ENCODE results near the gene C1orf226. TPM values are rescaled to one million over a fixed set of nuclear protein-coding genes. Genes with fewer than 3 reads are reported as not detected.

C1orf226 gene
- polyA plus RNA-seq, 2 of the 4 experiments (the other 2 are of a cell fraction) = 0.32 to 0.37 TPM

- ATAC-seq (no peak), FAIRE-seq (no peak), DNase-seq (ENCODE audit: low read depth in 1 of 2, low spot score in 1 of 2) (no peak)
- Histone ChIP-seq H3K4me1 (peaks cover 10% of the 10 kb centered on the region; the same call in 1 of the 3 replicates), H3K9me3 (no peaks in the 10 kb centered on the region), H3K27ac (no peak overlapping the region), H3K4me2 (no peak overlapping the region), H3K4me3 (no peak overlapping the region)
- 48% methylated on average over 3 of the region's 3 CpGs for WGBS (ENCODE audit: missing lambda C conversion rate)
- CTCF ChIA-PET = interaction anchor here (0.6 to 1.0 kb wide), 2 partner anchors 21 to 280 kb away, joined by 3 to 4 read pairs; no protein-coding TSS in a partner anchor
- TF ChIP-seq BHLHE40 (IDR thresholded peaks at IDR 0.05; ENCODE audit: low read depth, low read length) (no peak), GATA3 (IDR thresholded peaks at IDR 0.05; ENCODE audit: borderline replicate concordance) (no peak), MAX (IDR thresholded peaks at IDR 0.05) (no peak), TP53 (CRISPR knock-in tag; IDR thresholded peaks at IDR 0.05) (no peak), CHD4 (IDR thresholded peaks at IDR 0.05; ENCODE audit: borderline replicate concordance) (no peak)
- POLR2A ChIA-PET = no interaction called here
Measured at GRCh38 chr1:162370721-162371120, 10.8 kb upstream of the C1orf226 start.

- POLR2A ChIA-PET = no interaction called here
- H3K9me3 ChIP-seq = no peaks in the 10 kb centered on the region
- DNase-seq (ENCODE audit: low read depth in 1 of 2, low spot score in 1 of 2) (no peak), ATAC-seq (no peak), FAIRE-seq (no peak)
- peaks cover 10% of the 10 kb centered on the region; the same call in 1 of the 3 replicates for H3K4me1 ChIP-seq
- no peak overlapping the region for H3K4me3 ChIP-seq
- CTCF ChIA-PET = no interaction called here
- WGBS (ENCODE audit: missing lambda C conversion rate) = 71% methylated on average over 6 of the region's 6 CpGs
- no peak for TF ChIP-seq TFCP2L1 (CRISPR knock-in tag; IDR thresholded peaks at IDR 0.05)
- no peak for TF ChIP-seq EHF (CRISPR knock-in tag; IDR thresholded peaks at IDR 0.05)
- TF ChIP-seq, protein P1, sequence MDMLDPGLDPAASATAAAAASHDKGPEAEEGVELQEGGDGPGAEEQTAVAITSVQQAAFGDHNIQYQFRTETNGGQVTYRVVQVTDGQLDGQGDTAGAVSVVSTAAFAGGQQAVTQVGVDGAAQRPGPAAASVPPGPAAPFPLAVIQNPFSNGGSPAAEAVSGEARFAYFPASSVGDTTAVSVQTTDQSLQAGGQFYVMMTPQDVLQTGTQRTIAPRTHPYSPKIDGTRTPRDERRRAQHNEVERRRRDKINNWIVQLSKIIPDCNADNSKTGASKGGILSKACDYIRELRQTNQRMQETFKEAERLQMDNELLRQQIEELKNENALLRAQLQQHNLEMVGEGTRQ (IDR thresholded peaks at IDR 0.05) = no peak
- no peak for TF ChIP-seq POLR2A (IDR thresholded peaks at IDR 0.05; ENCODE audit: low read length)
- no peak for TF ChIP-seq MYC (IDR thresholded peaks at IDR 0.05; ENCODE audit: borderline replicate concordance, low read length)
- no peak for TF ChIP-seq HEYL (CRISPR knock-in tag; IDR thresholded peaks at IDR 0.05)
- TF ChIP-seq ELK1 (IDR thresholded peaks at IDR 0.05; ENCODE audit: low read depth, low read length) = no peak
- TF ChIP-seq RFX5 (IDR thresholded peaks at IDR 0.05) = no peak
- no peak for TF ChIP-seq ZC3H11A (IDR thresholded peaks at IDR 0.05)
- TF ChIP-seq CBX2 (IDR thresholded peaks at IDR 0.05; ENCODE audit: borderline replicate concordance, low read depth) = no peak
- TF ChIP-seq RARB (CRISPR knock-in tag; IDR thresholded peaks at IDR 0.05) = no peak
- H3K27ac ChIP-seq = no peak overlapping the region
- no peak overlapping the region for H3K4me2 ChIP-seq
Measured at GRCh38 chr1:162371611-162372010, 9.9 kb upstream of the C1orf226 start.

DNA sequence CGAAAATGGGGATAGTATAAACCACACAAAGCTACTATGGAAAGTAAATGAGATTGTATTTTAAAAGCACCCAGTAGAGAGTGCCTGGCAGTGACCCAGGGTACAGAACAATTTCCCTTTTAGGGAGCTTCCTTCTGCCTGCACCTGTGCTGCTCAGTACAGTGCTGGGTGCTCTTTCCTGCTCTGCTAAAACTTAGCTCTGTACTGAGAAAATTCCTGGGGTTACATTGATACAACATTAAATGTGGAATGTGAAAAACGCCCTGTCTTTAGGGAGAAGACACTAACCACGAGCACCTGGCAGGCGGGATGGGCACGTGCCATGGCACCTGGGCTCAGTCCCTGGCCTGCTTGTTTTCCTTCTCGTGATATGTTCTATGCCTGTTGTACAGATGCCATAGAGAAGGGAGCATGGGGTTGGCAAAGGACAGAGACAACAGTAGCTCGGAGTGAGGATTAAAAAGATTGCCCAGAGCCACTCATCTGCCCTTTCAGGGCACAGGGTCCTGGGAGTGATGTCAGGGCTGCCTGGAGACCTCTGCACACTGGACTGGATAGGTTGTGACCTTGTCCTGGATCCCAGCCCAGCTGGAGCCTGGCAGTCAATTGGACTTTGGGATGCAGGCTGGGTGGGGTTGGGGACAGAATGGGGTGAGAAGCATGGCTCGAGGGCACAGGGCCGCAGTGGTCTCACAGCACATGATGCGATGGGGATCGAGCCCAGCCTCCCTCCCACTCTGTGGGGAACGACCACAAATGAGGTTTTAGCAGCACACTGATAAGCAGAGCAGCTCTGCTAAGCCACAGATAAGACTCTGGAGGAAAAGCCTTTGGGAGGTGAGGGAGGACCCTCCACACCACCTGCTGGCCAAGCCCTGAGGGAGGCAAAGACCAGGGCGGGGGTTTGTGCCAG lies 9.1 kb upstream of the C1orf226 start:
- Histone ChIP-seq H3K27ac (no peak overlapping the region), H3K4me1 (peaks cover 10% of the 10 kb centered on the region; the same call in 1 of the 3 replicates), H3K4me2 (no peak overlapping the region), H3K4me3 (no peak overlapping the region), H3K9me3 (no peaks in the 10 kb centered on the region)
- no peak for ATAC-seq
- FAIRE-seq = no peak
- CTCF ChIA-PET = interaction anchor here (0.6 kb wide), 1 partner anchor 51 kb away, joined by 3 read pairs; no protein-coding TSS in a partner anchor
- DNase-seq (ENCODE audit: low read depth in 1 of 2, low spot score in 1 of 2) = no peak
- POLR2A ChIA-PET = no interaction called here
- TF ChIP-seq CBX2 (IDR thresholded peaks at IDR 0.05; ENCODE audit: borderline replicate concordance, low read depth) (no peak), CHD2 (IDR thresholded peaks at IDR 0.05; ENCODE audit: low read length, partially characterized antibody) (no peak), HDAC2 (IDR thresholded peaks at IDR 0.05) (no peak), EP300 (IDR thresholded peaks at IDR 0.05) (no peak), RARB (CRISPR knock-in tag; IDR thresholded peaks at IDR 0.05) (no peak), POLR2AphosphoS2 (conservative IDR thresholded peaks at IDR 0.05; ENCODE audit: low read length) (no peak), CHD4 (IDR thresholded peaks at IDR 0.05; ENCODE audit: borderline replicate concordance) (no peak), MYC (IDR thresholded peaks at IDR 0.05; ENCODE audit: borderline replicate concordance, low read length) (no peak), RFX5 (IDR thresholded peaks at IDR 0.05) (no peak)
- TF ChIP-seq, protein P2, sequence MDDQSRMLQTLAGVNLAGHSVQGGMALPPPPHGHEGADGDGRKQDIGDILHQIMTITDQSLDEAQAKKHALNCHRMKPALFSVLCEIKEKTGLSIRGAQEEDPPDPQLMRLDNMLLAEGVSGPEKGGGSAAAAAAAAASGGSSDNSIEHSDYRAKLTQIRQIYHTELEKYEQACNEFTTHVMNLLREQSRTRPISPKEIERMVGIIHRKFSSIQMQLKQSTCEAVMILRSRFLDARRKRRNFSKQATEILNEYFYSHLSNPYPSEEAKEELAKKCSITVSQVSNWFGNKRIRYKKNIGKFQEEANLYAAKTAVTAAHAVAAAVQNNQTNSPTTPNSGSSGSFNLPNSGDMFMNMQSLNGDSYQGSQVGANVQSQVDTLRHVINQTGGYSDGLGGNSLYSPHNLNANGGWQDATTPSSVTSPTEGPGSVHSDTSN (IDR thresholded peaks at IDR 0.05) = no peak
- WGBS (ENCODE audit: missing lambda C conversion rate) = 46% methylated on average over 11 of the region's 13 CpGs
